ENCODE data around the gene TPSG1. TPM values are rescaled to one million over a fixed set of nuclear protein-coding genes. Genes with fewer than 3 reads are reported as not detected.
"Not testable (repeated sequence)": the region's sequence is repeated elsewhere in the genome, so short reads cannot be mapped to it uniquely, and the experiment has no call there.

The TPSG1 gene
- polyA plus RNA-seq, 2 donors = 0.10 to 0.15 TPM

DNA sequence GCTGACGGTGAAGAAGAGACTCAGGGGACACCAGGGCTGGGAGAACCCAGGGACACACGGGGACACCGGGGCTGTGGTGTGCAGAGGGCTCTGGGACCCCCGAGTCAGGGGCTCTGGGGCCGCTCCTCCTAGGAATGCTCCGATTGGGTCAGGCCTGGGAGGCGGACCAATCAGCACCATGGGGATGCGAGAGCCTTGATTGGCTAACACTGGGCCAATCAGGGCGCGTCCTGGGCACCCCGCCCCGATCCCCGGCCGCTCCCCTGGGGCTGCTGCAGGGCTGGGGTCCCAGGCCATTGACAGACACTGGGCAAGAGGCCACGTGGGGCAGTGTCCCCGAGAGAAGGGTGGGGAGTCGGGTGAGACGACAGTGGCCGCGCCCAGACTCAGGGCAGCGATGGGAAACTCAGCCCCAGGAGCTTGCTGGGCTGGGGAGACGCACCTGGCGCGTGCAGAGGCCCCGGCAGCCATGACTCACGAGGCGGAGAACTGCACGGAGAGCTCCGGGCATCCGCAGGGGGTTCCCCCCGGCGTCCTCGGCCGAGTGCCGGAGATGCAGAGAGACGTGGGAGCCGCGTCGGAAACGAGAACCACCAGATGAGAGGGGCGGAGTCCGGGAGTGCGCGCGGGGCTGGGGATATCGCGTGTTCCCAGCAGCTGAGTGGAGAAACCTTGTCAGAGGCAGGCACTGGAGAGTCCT is 7.1 kb upstream of the TPSG1 start:
- WGBS, 2 donors = no CpG with 5 or more reads among the region's 47 CpGs
- not testable (repeated sequence) for H3K4me1 ChIP-seq (ENCODE audit: control insufficient read depth in 2 of 2, insufficient read depth in 2 of 2, low read length in 1 of 2); H3K4me3 ChIP-seq (ENCODE audit: low read depth in 1 of 2, low read length in 2 of 2); H3K36me3 ChIP-seq (ENCODE audit: control insufficient read depth in 2 of 2, insufficient read depth in 2 of 2, low read length in 1 of 2); H3K9me3 ChIP-seq (ENCODE audit: control insufficient read depth in 2 of 2, insufficient read depth in 1 of 2, low read depth in 1 of 2, low read length in 1 of 2); H3K27ac ChIP-seq (ENCODE audit: low read depth in 2 of 2, low read length in 1 of 2); H3K27me3 ChIP-seq (ENCODE audit: control insufficient read depth in 1 of 2, insufficient read depth in 2 of 2, low read length in 2 of 2)

DNA sequence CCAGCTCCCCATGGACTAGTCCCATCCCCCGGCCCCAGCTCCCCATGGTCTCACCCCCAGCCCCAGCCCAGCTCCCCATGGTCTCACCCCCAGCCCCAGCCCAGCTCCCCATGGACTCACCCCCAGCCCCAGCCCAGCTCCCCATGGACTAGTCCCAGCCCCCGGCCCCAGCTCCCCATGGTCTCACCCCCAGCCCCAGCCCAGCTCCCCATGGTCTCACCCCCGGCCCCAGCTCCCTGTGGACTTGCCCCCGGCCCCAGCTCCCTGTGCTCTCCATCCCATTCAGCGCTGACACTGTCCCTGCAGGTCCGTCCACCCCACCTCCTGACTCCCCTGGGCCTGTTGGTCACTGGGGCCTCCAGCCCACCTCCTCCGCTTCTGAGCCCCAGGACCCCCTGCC is 6.2 kb upstream of the TPSG1 start:
- H3K27me3 ChIP-seq (ENCODE audit: control insufficient read depth in 1 of 2, insufficient read depth in 2 of 2, low read length in 2 of 2); H3K36me3 ChIP-seq (ENCODE audit: control insufficient read depth in 2 of 2, insufficient read depth in 2 of 2, low read length in 1 of 2); H3K27ac ChIP-seq (ENCODE audit: low read depth in 2 of 2, low read length in 1 of 2); H3K4me1 ChIP-seq (ENCODE audit: control insufficient read depth in 2 of 2, insufficient read depth in 2 of 2, low read length in 1 of 2); H3K9me3 ChIP-seq (ENCODE audit: control insufficient read depth in 2 of 2, insufficient read depth in 1 of 2, low read depth in 1 of 2, low read length in 1 of 2); H3K4me3 ChIP-seq (ENCODE audit: low read depth in 1 of 2, low read length in 2 of 2): not testable (repeated sequence)
- WGBS, 2 donors = 82 to 90% methylated on average over 5 to 7 of the region's 7 CpGs

DNA sequence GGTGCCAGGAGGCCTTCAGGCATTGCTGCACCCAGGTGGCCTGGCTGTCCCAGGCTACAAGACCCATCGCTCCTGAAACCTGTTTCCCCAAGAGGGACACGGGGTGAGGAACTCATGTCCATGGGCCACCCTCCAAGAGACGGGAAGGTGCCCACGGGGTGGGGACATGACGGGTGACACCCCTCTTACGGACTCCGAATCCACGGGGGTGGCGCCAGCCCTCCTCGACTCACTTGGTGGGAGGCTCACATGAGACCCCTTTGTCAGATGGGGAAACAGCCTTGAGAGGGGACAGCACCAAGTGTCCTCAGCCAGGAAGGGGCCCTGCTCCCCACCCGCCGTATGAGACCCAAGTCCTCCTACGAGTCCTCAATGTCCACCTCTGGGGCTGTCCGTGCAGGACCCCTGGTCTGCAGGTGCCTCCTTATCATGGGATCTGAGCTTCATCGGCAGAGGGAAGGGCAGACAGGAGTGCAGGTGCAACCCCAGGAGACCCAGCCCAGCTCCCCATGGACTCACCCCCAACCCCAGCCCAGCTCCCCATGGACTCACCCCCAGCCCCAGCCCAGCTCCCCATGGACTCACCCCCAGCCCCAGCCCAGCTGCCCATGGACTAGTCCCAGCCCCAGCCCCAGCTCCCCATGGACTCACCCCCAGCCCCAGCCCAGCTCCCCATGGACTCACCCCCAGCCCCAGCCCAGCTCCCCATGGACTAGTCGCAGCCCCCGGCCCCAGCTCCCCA is 5.6 kb upstream of the TPSG1 start:
- H3K4me1 ChIP-seq (ENCODE audit: control insufficient read depth in 2 of 2, insufficient read depth in 2 of 2, low read length in 1 of 2); H3K9me3 ChIP-seq (ENCODE audit: control insufficient read depth in 2 of 2, insufficient read depth in 1 of 2, low read depth in 1 of 2, low read length in 1 of 2); H3K4me3 ChIP-seq (ENCODE audit: low read depth in 1 of 2, low read length in 2 of 2); H3K27ac ChIP-seq (ENCODE audit: low read depth in 2 of 2, low read length in 1 of 2); H3K27me3 ChIP-seq (ENCODE audit: control insufficient read depth in 1 of 2, insufficient read depth in 2 of 2, low read length in 2 of 2); H3K36me3 ChIP-seq (ENCODE audit: control insufficient read depth in 2 of 2, insufficient read depth in 2 of 2, low read length in 1 of 2): not testable (repeated sequence)
- WGBS, 2 donors = 77 to 78% methylated on average over 17 of the region's 17 CpGs

DNA sequence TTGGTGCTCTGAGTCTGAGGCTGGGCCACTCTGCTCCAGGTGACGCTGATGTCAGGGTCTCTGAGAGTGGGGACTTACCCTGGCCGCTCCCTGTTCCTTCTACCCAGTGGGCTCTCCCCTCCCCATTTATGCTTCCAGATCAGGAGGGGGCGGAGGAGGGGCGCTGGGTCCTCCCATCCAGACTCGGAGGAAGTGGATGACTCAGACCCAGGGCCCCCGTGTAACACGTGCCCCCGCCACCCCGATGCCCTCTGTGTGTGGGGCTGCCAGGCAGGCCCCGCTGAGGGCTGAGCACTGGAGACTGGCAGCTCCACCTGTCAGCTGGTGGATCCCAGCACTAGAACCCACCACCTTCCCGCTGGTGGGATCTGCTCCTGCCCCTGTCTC is 5.0 kb upstream of the TPSG1 start, which contains the start of gene TPSB2:
TPSB2 (minus strand) TSS at position 101 of the 387 bp plus-strand sequence. CDS start 233 bp downstream, outside the sequence.
- not testable (repeated sequence) for H3K27me3 ChIP-seq (ENCODE audit: control insufficient read depth in 1 of 2, insufficient read depth in 2 of 2, low read length in 2 of 2); H3K9me3 ChIP-seq (ENCODE audit: control insufficient read depth in 2 of 2, insufficient read depth in 1 of 2, low read depth in 1 of 2, low read length in 1 of 2); H3K4me1 ChIP-seq (ENCODE audit: control insufficient read depth in 2 of 2, insufficient read depth in 2 of 2, low read length in 1 of 2); H3K27ac ChIP-seq (ENCODE audit: low read depth in 2 of 2, low read length in 1 of 2); H3K36me3 ChIP-seq (ENCODE audit: control insufficient read depth in 2 of 2, insufficient read depth in 2 of 2, low read length in 1 of 2); H3K4me3 ChIP-seq (ENCODE audit: low read depth in 1 of 2, low read length in 2 of 2)
- 67% methylated on average over 5 of the region's 11 CpGs; no CpG with 5 or more reads in 1 of the 2 donors for whole genome bisulfite sequencing, 2 donors

DNA sequence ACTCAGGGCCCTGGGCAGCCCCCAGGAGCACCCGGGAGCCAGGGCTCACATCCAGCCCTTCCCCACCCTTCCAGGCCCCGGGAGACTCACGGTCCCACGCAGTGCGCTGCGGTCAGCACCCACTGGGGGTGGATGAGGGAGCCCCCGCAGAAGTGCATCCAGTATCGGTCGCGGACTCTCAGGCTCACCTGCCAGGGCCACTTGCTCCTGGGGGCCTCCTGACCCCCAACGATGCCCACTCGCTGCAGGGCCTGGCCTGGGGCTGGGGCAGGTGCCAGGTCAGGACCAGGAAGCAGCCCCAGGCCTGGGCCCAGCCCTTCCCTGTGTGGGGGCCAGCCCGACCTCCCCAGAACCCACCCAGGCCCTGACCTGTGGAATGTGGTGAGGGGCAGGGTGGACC is 4.4 kb upstream of the TPSG1 start:
- 84% methylated on average over 6 to 12 of the region's 13 CpGs for WGBS, 2 donors
- not testable (repeated sequence) for H3K9me3 ChIP-seq (ENCODE audit: control insufficient read depth in 2 of 2, insufficient read depth in 1 of 2, low read depth in 1 of 2, low read length in 1 of 2); H3K4me3 ChIP-seq (ENCODE audit: low read depth in 1 of 2, low read length in 2 of 2); H3K4me1 ChIP-seq (ENCODE audit: control insufficient read depth in 2 of 2, insufficient read depth in 2 of 2, low read length in 1 of 2); H3K27ac ChIP-seq (ENCODE audit: low read depth in 2 of 2, low read length in 1 of 2); H3K36me3 ChIP-seq (ENCODE audit: control insufficient read depth in 2 of 2, insufficient read depth in 2 of 2, low read length in 1 of 2); H3K27me3 ChIP-seq (ENCODE audit: control insufficient read depth in 1 of 2, insufficient read depth in 2 of 2, low read length in 2 of 2)

DNA sequence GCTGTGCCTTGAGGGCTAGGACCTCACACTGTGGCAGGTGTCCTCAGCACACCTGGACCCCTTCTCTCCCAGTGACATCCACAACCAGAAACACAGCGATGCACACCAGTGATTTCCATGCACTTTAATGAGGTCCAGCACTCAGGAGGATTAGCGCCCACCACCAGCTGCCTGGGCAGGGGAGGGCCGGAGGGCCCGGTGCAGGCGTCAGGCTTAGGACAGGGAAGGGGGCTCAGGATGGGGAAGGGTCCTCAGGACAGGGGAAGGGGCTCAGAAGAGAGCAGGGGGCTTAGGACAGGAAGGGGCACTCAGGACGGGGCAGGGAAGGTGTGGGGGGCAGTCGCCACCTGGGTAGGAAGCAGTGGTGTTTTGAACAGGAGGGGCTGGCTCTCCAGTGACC is 3.2 kb upstream of the TPSG1 start:
- WGBS, 2 donors = 70% methylated on average over 5 to 7 of the region's 7 CpGs
- not testable (repeated sequence) for H3K27me3 ChIP-seq (ENCODE audit: control insufficient read depth in 1 of 2, insufficient read depth in 2 of 2, low read length in 2 of 2); H3K27ac ChIP-seq (ENCODE audit: low read depth in 2 of 2, low read length in 1 of 2); H3K36me3 ChIP-seq (ENCODE audit: control insufficient read depth in 2 of 2, insufficient read depth in 2 of 2, low read length in 1 of 2); H3K4me1 ChIP-seq (ENCODE audit: control insufficient read depth in 2 of 2, insufficient read depth in 2 of 2, low read length in 1 of 2); H3K4me3 ChIP-seq (ENCODE audit: low read depth in 1 of 2, low read length in 2 of 2); H3K9me3 ChIP-seq (ENCODE audit: control insufficient read depth in 2 of 2, insufficient read depth in 1 of 2, low read depth in 1 of 2, low read length in 1 of 2)

DNA sequence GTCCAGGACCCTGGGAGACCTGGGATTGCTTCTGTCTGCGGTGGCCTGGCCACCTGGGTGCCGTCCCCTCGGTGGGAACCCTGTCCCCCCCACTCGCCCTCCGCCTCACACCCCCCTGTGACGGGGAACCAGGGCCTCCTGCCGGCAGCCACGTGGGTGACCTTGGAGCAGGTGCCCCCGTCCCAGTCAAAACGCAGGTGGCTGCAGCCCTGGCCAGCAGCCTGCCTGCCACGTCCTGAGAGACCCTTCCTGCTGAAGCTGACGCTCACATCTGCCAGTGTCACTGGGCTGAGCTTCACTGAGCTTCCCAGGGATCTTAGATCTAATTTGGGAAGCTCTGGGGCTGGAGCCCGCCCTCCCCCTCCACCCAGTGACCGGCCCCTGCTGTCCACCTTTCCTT is 1.6 kb upstream of the TPSG1 start:
- not testable (repeated sequence) for H3K36me3 ChIP-seq (ENCODE audit: control insufficient read depth in 2 of 2, insufficient read depth in 2 of 2, low read length in 1 of 2); H3K27me3 ChIP-seq (ENCODE audit: control insufficient read depth in 1 of 2, insufficient read depth in 2 of 2, low read length in 2 of 2); H3K9me3 ChIP-seq (ENCODE audit: control insufficient read depth in 2 of 2, insufficient read depth in 1 of 2, low read depth in 1 of 2, low read length in 1 of 2); H3K27ac ChIP-seq (ENCODE audit: low read depth in 2 of 2, low read length in 1 of 2); H3K4me3 ChIP-seq (ENCODE audit: low read depth in 1 of 2, low read length in 2 of 2); H3K4me1 ChIP-seq (ENCODE audit: control insufficient read depth in 2 of 2, insufficient read depth in 2 of 2, low read length in 1 of 2)
- 35 to 46% methylated on average over 13 to 14 of the region's 14 CpGs for WGBS, 2 donors

DNA sequence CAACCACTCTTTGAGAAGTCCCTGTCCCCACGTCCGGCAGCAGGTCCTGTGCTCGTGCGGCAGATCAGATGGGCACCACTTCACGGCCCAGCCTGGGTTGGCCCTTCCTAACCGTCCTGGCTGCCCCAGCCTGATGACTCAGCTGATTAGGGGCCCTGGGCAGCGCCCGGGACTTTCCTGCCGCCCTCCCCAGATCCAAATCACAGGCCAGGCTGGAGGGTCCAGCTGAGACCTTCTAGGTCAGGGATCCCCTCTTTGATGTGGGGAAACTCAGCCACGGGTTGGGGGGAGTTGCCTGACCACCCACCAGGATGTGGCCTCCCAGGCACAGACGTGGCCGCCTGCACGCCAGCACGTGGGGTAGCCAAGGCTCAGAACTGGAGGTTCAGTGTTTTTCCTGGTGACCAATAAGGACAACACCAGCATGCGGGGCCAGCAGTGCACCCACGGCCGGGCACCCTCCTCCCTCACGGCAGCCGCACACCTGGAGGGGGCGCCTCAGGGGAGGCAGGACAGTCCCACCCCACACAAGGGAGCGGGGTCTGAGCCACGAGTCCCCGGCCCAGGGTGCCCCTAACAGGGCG is 752 bp upstream of the TPSG1 start:
- not testable (repeated sequence) for H3K4me1 ChIP-seq (ENCODE audit: control insufficient read depth in 2 of 2, insufficient read depth in 2 of 2, low read length in 1 of 2); H3K9me3 ChIP-seq (ENCODE audit: control insufficient read depth in 2 of 2, insufficient read depth in 1 of 2, low read depth in 1 of 2, low read length in 1 of 2); H3K36me3 ChIP-seq (ENCODE audit: control insufficient read depth in 2 of 2, insufficient read depth in 2 of 2, low read length in 1 of 2); H3K4me3 ChIP-seq (ENCODE audit: low read depth in 1 of 2, low read length in 2 of 2); H3K27ac ChIP-seq (ENCODE audit: low read depth in 2 of 2, low read length in 1 of 2); H3K27me3 ChIP-seq (ENCODE audit: control insufficient read depth in 1 of 2, insufficient read depth in 2 of 2, low read length in 2 of 2)
- WGBS, 2 donors = 40 to 43% methylated on average over 24 of the region's 24 CpGs

DNA sequence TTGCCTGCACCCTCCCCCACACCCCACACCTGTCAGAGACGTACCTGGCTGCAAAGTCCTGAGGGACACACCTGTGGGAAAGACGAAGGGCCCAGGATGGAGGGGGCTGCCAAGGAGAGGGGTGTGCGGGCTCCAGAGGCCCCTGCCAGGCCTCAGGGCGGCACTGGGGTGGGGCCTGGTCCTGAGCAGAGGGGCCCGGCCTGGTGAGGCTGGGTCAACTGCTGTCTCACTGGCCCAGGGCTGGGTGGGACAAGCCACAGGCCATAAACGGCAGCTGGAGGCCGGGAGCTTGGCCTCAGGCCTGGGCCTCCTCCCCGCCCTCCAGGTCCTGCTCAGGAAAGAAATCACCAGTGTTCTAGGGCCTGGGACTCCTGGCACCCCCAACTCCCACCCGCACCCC is 510 bp downstream of the TPSG1 start:
- Histone ChIP-seq H3K9me3 (ENCODE audit: control insufficient read depth in 2 of 2, insufficient read depth in 1 of 2, low read depth in 1 of 2, low read length in 1 of 2) (no peaks in the 10 kb centered on the region), H3K27ac (ENCODE audit: low read depth in 2 of 2, low read length in 1 of 2) (no peak overlapping the region), H3K27me3 (ENCODE audit: control insufficient read depth in 1 of 2, insufficient read depth in 2 of 2, low read length in 2 of 2) (no peaks in the 10 kb centered on the region), H3K36me3 (ENCODE audit: control insufficient read depth in 2 of 2, insufficient read depth in 2 of 2, low read length in 1 of 2) (no peaks in the 10 kb centered on the region), H3K4me1 (ENCODE audit: control insufficient read depth in 2 of 2, insufficient read depth in 2 of 2, low read length in 1 of 2) (no peaks in the 10 kb centered on the region), H3K4me3 (ENCODE audit: low read depth in 1 of 2, low read length in 2 of 2) (no peak overlapping the region)
- 48 to 51% methylated on average over 4 to 9 of the region's 9 CpGs for WGBS, 2 donors
